GM12878 (cell line): ENCODE data around the gene EVX1. TPM values are rescaled to one million over a fixed set of nuclear protein-coding genes. Genes with fewer than 3 reads are reported as not detected.

Experiments used
- ATAC-seq: fragments of 200-7000 bp; cut with Tn5 transposase; 3 replicates; pipeline ENCODE4 v1.9.1; 2020; ENCODE audit warnings: mild to moderate bottlenecking, moderate library complexity
- BruUV-seq: library from RNA; stranded (reverse); fragments of 400-500 nt; replicated peaks from 2 replicates; lab custom pipeline; 2021; lab: Mats Ljungman, UMichigan
- CTCF ChIA-PET: fragments of 300-600 bp; sonication (Branson Sonifier 250); formaldehyde crosslinking; extraction: SDS; loops from one replicate; lab custom pipeline; 2021; ENCODE audit warnings: inconsistent platforms; lab: Yijun Ruan, JAX
- POLR2A ChIA-PET: fragments of 350-600 bp; formaldehyde crosslinking; extraction: SDS; loops from one replicate; lab custom pipeline; 2021; ENCODE audit warnings: inconsistent platforms; lab: Charles Lee
- RAD21 ChIA-PET: fragments of 300-600 bp; sonication (Branson Sonifier 250); formaldehyde crosslinking; loops from one replicate; lab custom pipeline; 2023; ENCODE audit warnings: antibody characterized with exemption; ENCODE audit not compliant: unreplicated experiment; lab: Charles Lee
- SMC1A ChIA-PET: fragments of 300-600 bp; sonication (Branson Sonifier 250); formaldehyde crosslinking; loops from one replicate; lab custom pipeline; 2023; ENCODE audit not compliant: unreplicated experiment, uncharacterized antibody; lab: Charles Lee
- DNase-seq: peaks from one replicate; pipeline ENCODE4 v3.0.0-alpha.2; 2011; ENCODE audit warnings: low read depth, low spot score
- FAIRE-seq: peaks from 3 replicates; lab custom pipeline; 2011; peaks lifted over from hg19 to GRCh38; lab: Jason Lieb, UNC
- H2AFZ ChIP-seq: 2 replicates; pipeline ENCODE4 v1.6.0; 2011; ENCODE audit warnings: low read depth, low read length, control low read depth; ENCODE audit not compliant: control insufficient read depth
- H3K27ac ChIP-seq: 2 replicates; pipeline ENCODE4 v1.5.1; 2011; ENCODE audit warnings: control low read depth; ENCODE audit not compliant: control insufficient read depth, insufficient read depth
- H3K27me3 ChIP-seq, 2 experiments: replicated peaks in 1 of 2; 2 replicates each; pipeline versions ENCODE4 v1.6.0 to v1.6.1; 2011; ENCODE audit warnings: low read length in 1 of 2; ENCODE audit not compliant: control insufficient read depth in 2 of 2, insufficient read depth in 2 of 2
- H3K36me3 ChIP-seq, 2 experiments: 2 replicates each; pipeline ENCODE4 v1.5.1; 2011; ENCODE audit warnings: low read length in 1 of 2; ENCODE audit not compliant: control insufficient read depth in 2 of 2, insufficient read depth in 2 of 2
- H3K4me1 ChIP-seq: 2 replicates; pipeline ENCODE4 v1.6.1; 2011; ENCODE audit warnings: mild to moderate bottlenecking, low read length, moderate library complexity, mixed read lengths; ENCODE audit not compliant: control insufficient read depth, insufficient read depth
- H3K4me2 ChIP-seq: 2 replicates; pipeline ENCODE4 v1.6.0; 2011; ENCODE audit warnings: control low read depth; ENCODE audit not compliant: control insufficient read depth, insufficient read depth
- H3K4me3 ChIP-seq: fragments of 200-600 bp; sonication (generic); 2 replicates; pipeline ENCODE4 v1.5.1; 2016
- H3K79me2 ChIP-seq: 2 replicates; pipeline ENCODE4 v1.6.0; 2011; ENCODE audit warnings: low read length; ENCODE audit not compliant: control insufficient read depth, insufficient read depth
- H3K9ac ChIP-seq: 2 replicates; pipeline ENCODE4 v1.8.0; 2011; ENCODE audit warnings: low read length, control low read depth, mixed read lengths; ENCODE audit not compliant: control insufficient read depth, insufficient read depth
- H3K9me3 ChIP-seq: replicated peaks from 3 replicates; pipeline ENCODE4 v1.5.1; 2011; ENCODE audit warnings: mild to moderate bottlenecking, low read length; ENCODE audit not compliant: control insufficient read depth, insufficient read depth
- H4K20me1 ChIP-seq: 2 replicates; pipeline ENCODE4 v1.6.0; 2011; ENCODE audit not compliant: control insufficient read depth, insufficient read depth
- HSF1 ChIP-seq: fragments of 150-350 bp; IDR thresholded peaks from 2 replicates; pipeline ENCODE4 v1.6.1; 2014; ENCODE audit warnings: mild to moderate bottlenecking, low read depth, low read length
- RCOR1 ChIP-seq: conservative IDR thresholded peaks from 2 replicates; pipeline ENCODE4 v1.6.1; 2012; ENCODE audit warnings: low read depth, low read length, improper control_type of control experiment
- SREBF2 ChIP-seq: IDR thresholded peaks from 2 replicates; pipeline ENCODE4 v1.6.1; 2012; ENCODE audit warnings: mild to moderate bottlenecking, low read length
- TAF1 ChIP-seq: IDR thresholded peaks from 2 replicates; pipeline ENCODE4 v1.6.1; 2011; ENCODE audit warnings: mild to moderate bottlenecking, low read depth, low read length, borderline replicate concordance
- ZNF217 ChIP-seq: fragments of 450-650 bp; IDR thresholded peaks from 2 replicates; pipeline ENCODE4 v1.6.1; 2017; ENCODE audit warnings: antibody characterized with exemption, mild to moderate bottlenecking
- ZZZ3 ChIP-seq: IDR thresholded peaks from 2 replicates; pipeline ENCODE4 v1.6.1; 2011; ENCODE audit warnings: low read depth; ENCODE audit not compliant: control insufficient read depth, insufficient read length
- WGBS: methylation state at CpG from one replicate; pipeline ENCODE4 v1.1.6; 2016; ENCODE audit warnings: low lambda C conversion rate; ENCODE audit not compliant: insufficient replicate concordance, insufficient coverage; ENCODE audit errors: missing lambda C conversion rate; 5-methylcytosine and 5-hydroxymethylcytosine counted together
- in situ Hi-C: fragments of 300-500 bp; cut with MboI; formaldehyde crosslinking; loops from 9 replicates; pipeline ENCODE4 v1.14.3; 2018; ENCODE audit warnings: mixed read lengths
- intact Hi-C: fragments of 100-400 bp; cut with micrococcal nuclease; formaldehyde crosslinking; loops from one replicate; pipeline ENCODE4 v1.14.2; 2022; ENCODE audit not compliant: unreplicated experiment
- polyA plus RNA-seq, 11 experiments: library from polyadenylated mRNA; depleted of rRNA in 4 of 11; unstranded in 6 of 11; stranded (reverse) in 5 of 11; fragments of >200 nt; fragmentation: Nextera tagmentation in 4 of 11; fragmentation: Illumina TruSeq in 1 of 11; extraction: Ambion mirVana in 4 of 11; extraction: Trizol in 1 of 11; gene quantifications; 1 replicate in 1 of 11; 2 replicates in 10 of 11; pipeline versions ENCODE4 v1.2.1 to v1.2.3, GENCODE V29; 2011 to 2016; ENCODE audit warnings: inconsistent platforms in 2 of 11, missing spikeins in 2 of 11, low read depth in 1 of 11
- total RNA-seq, 4 experiments: library from RNA; depleted of rRNA in 3 of 4; stranded (reverse); fragments of >200 nt in 3 of 4; fragmentation: Illumina TruSeq in 1 of 4; extraction: Trizol in 1 of 4; gene quantifications; 2 replicates each; pipeline versions ENCODE4 v1.2.1 to v1.2.3, GENCODE V29; 2013 to 2021
- TF ChIP-seq, protein P1 (sequence below): fragments of 450-650 bp; IDR thresholded peaks from 2 replicates; pipeline ENCODE4 v1.6.1; 2017; ENCODE audit warnings: mild to moderate bottlenecking, moderate library complexity

The EVX1 gene
- total and polyA plus RNA-seq, 10 of the 15 experiments (the other 5 are each of a cell fraction or from before 2014, with no cell fraction given): not detected

DNA sequence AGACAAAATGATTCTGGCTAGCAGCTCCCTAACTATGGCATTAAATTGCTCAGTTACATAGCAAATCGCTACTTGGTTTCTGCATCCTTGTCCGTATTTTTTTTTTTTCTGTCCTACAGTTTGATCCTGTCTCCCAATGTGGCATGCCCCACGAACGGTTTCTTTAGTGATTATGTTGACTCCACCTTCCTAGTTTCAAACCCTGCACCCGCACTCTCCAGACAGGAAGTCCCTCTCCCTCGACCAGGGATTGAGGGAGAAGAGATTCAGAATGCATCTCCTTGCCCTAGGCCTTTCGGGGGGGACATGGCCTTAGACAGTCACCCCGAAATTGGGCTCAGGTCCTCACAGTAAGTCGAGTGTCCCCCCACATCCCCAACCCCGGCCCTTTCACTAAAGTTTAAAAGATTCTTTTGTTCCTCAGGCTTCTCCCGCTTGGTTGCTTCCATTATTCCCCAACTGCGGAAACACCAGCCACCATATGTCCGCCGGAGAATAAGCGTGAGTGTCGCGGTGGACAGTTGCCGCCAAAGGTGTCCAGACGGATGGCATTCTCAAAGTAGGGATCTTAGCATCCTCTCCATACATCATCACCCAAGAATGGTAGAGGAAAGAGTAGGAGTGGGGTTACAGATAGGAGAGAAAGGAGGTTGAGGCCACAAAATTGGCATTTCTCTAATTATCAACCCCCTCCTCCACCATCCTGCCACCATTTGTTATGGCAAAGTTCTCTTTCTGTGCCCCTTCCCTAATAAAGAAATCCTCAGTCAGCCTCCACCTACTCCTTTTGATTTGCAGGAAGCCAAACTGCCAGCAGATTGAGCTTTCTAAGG lies 7.3 kb downstream of the EVX1 start:
- Histone ChIP-seq H3K36me3 (no peaks in the 10 kb centered on the region), H4K20me1 (no peaks in the 10 kb centered on the region), H2AFZ (no peak overlapping the region), H3K4me2 (no peak overlapping the region), H3K27ac (no peak overlapping the region), H3K9me3 (no peaks in the 10 kb centered on the region; the same call in 2 of the 3 replicates), H3K27me3 (peaks cover 24% of the 10 kb centered on the region in 2 experiments), H3K79me2 (no peaks in the 10 kb centered on the region), H3K4me1 (no peaks in the 10 kb centered on the region), H3K9ac (no peak overlapping the region), H3K4me3 (no peak overlapping the region)
- BruUV-seq: no TSS peak
- ATAC-seq (no peak), FAIRE-seq (no peak), DNase-seq (no peak)
- TF ChIP-seq ZZZ3 (no peak), SREBF2 (no peak), ZNF217 (no peak), RCOR1 (no peak), HSF1 (no peak), TAF1 (no peak)
- TF ChIP-seq, protein P1, sequence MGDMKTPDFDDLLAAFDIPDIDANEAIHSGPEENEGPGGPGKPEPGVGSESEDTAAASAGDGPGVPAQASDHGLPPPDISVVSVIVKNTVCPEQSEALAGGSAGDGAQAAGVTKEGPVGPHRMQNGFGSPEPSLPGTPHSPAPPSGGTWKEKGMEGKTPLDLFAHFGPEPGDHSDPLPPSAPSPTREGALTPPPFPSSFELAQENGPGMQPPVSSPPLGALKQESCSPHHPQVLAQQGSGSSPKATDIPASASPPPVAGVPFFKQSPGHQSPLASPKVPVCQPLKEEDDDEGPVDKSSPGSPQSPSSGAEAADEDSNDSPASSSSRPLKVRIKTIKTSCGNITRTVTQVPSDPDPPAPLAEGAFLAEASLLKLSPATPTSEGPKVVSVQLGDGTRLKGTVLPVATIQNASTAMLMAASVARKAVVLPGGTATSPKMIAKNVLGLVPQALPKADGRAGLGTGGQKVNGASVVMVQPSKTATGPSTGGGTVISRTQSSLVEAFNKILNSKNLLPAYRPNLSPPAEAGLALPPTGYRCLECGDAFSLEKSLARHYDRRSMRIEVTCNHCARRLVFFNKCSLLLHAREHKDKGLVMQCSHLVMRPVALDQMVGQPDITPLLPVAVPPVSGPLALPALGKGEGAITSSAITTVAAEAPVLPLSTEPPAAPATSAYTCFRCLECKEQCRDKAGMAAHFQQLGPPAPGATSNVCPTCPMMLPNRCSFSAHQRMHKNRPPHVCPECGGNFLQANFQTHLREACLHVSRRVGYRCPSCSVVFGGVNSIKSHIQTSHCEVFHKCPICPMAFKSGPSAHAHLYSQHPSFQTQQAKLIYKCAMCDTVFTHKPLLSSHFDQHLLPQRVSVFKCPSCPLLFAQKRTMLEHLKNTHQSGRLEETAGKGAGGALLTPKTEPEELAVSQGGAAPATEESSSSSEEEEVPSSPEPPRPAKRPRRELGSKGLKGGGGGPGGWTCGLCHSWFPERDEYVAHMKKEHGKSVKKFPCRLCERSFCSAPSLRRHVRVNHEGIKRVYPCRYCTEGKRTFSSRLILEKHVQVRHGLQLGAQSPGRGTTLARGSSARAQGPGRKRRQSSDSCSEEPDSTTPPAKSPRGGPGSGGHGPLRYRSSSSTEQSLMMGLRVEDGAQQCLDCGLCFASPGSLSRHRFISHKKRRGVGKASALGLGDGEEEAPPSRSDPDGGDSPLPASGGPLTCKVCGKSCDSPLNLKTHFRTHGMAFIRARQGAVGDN: no peak
- ChIA-PET RAD21 (no interaction called here), CTCF (interaction anchor here (1.1 kb wide), 1 partner anchor 324 kb away, joined by 4 read pairs; no protein-coding TSS in a partner anchor), SMC1A (no interaction called here), POLR2A (no interaction called here)
- 25% methylated on average over 19 of the region's 19 CpGs for WGBS
- in situ Hi-C loops (no loop called here), intact Hi-C loops (no loop called here)
